K562 (cell line): ENCODE results near the gene ZNF232. TPM values are rescaled to one million over a fixed set of nuclear protein-coding genes. Genes with fewer than 3 reads are reported as not detected.

Source experiments
- ATAC-seq: fragments of 200-7000 bp; cut with Tn5 transposase; 3 replicates; pipeline ENCODE4 v1.9.1; 2020; ENCODE audit warnings: moderate library complexity
- BruUV-seq: library from RNA; stranded (reverse); fragments of 400-500 nt; replicated peaks from 2 replicates; lab custom pipeline; 2021; lab: Mats Ljungman, UMichigan
- CTCF ChIA-PET: fragments of 300-600 bp; formaldehyde crosslinking; extraction: SDS; loops from one replicate; lab custom pipeline; 2021; ENCODE audit warnings: low intra/inter-chr PET ratio; lab: Yijun Ruan, JAX
- POLR2A ChIA-PET: fragments of 300-600, 350-650 bp; sonication (Branson Sonifier 250); formaldehyde crosslinking; extraction: SDS; loops from one replicate; lab custom pipeline; 2021; ENCODE audit warnings: antibody characterized with exemption, inconsistent platforms; lab: Yijun Ruan, JAX
- DNase-seq, 4 experiments: peaks; one replicate each; pipeline versions ENCODE4 v3.0.0 to v3.0.0-alpha.2; 2011 to 2018; ENCODE audit warnings: low spot score in 3 of 4, mixed read lengths in 3 of 4; ENCODE audit errors: extremely low read depth in 1 of 4
- FAIRE-seq: peaks from 2 replicates; lab custom pipeline; 2011; peaks lifted over from hg19 to GRCh38; lab: Jason Lieb, UNC
- H2AFZ ChIP-seq: 2 replicates; pipeline ENCODE4 v1.6.0; 2011; ENCODE audit warnings: low read depth, low read length, control low read depth, inconsistent platforms
- H3K27ac ChIP-seq: fragments of 200-600 bp; 3 replicates; pipeline ENCODE4 v1.8.0; 2011; ENCODE audit warnings: low read depth, mild to moderate bottlenecking, control low read depth, inconsistent platforms, low read length, moderate library complexity, mixed read lengths; ENCODE audit errors: extremely low read depth
- H3K27me3 ChIP-seq, 2 experiments: fragments of 300-600 bp in 1 of 2; 2 replicates in 1 of 2; 3 replicates in 1 of 2; pipeline versions ENCODE4 v1.6.0 to v1.8.0; 2011; ENCODE audit warnings: inconsistent platforms in 2 of 2, low read length in 2 of 2, mild to moderate bottlenecking in 1 of 2, mixed read lengths in 1 of 2, moderate library complexity in 1 of 2; ENCODE audit not compliant: control insufficient read depth in 2 of 2, insufficient read depth in 2 of 2
- H3K36me3 ChIP-seq: fragments of 300-600 bp; 3 replicates; pipeline ENCODE4 v1.8.0; 2011; ENCODE audit warnings: mild to moderate bottlenecking, low read length, inconsistent platforms; ENCODE audit not compliant: control insufficient read depth, insufficient read depth
- H3K4me1 ChIP-seq, 2 experiments: fragments of 200-600 bp in 1 of 2; replicated peaks in 1 of 2; 2 replicates in 1 of 2; 3 replicates in 1 of 2; pipeline versions ENCODE4 v1.5.1 to v1.8.0; 2011; ENCODE audit warnings: inconsistent platforms in 2 of 2, low read length in 2 of 2, mild to moderate bottlenecking in 1 of 2, mixed read lengths in 1 of 2, moderate library complexity in 1 of 2; ENCODE audit not compliant: control insufficient read depth in 2 of 2, insufficient read depth in 2 of 2
- H3K4me2 ChIP-seq: 2 replicates; pipeline ENCODE4 v1.6.1; 2011; ENCODE audit warnings: low read length, control low read depth, inconsistent platforms, mixed read lengths; ENCODE audit not compliant: insufficient read depth
- H3K4me3 ChIP-seq: fragments of 200-600 bp; sonication (generic), shearing (Covaris generic); 2 replicates; pipeline ENCODE4 v1.5.1; 2016; ENCODE audit warnings: control low read depth, inconsistent platforms
- H3K79me2 ChIP-seq: fragments of 200-600 bp; 3 replicates; pipeline ENCODE4 v1.8.0; 2011; ENCODE audit warnings: low read length, inconsistent platforms; ENCODE audit not compliant: control insufficient read depth, insufficient read depth
- H3K9ac ChIP-seq, 2 experiments: 2 replicates each; pipeline versions ENCODE4 v1.6.0 to v1.6.1; 2011; ENCODE audit warnings: low read depth in 2 of 2, low read length in 2 of 2, control low read depth in 1 of 2, inconsistent platforms in 1 of 2, mild to moderate bottlenecking in 1 of 2, mixed read lengths in 1 of 2; ENCODE audit not compliant: insufficient read depth in 1 of 2
- H3K9me1 ChIP-seq: one replicate; pipeline ENCODE4 v1.6.0; 2011; ENCODE audit warnings: inconsistent platforms, mild to moderate bottlenecking, low read length, moderate library complexity; ENCODE audit not compliant: control insufficient read depth, insufficient read depth
- H3K9me3 ChIP-seq: replicated peaks from 2 replicates; pipeline ENCODE4 v1.5.1; 2011; ENCODE audit warnings: low read depth, low read length, inconsistent platforms; ENCODE audit not compliant: control insufficient read depth, insufficient read depth
- H4K20me1 ChIP-seq: replicated peaks from 2 replicates; pipeline ENCODE4 v1.6.1; 2011; ENCODE audit warnings: low read length, inconsistent platforms, mixed read lengths; ENCODE audit not compliant: control insufficient read depth, insufficient read depth
- ARNT ChIP-seq, 2 experiments: fragments of 450-650 bp; IDR thresholded peaks; 2 replicates each; pipeline ENCODE4 v1.6.1; 2016; ENCODE audit warnings: mild to moderate bottlenecking in 1 of 2
- HSF4 ChIP-seq: fragments of 250-450 bp; sonication (Bioruptor Pico); IDR thresholded peaks from 2 replicates; pipeline ENCODE4 v2.1.2; 2022; ENCODE audit warnings: mild to moderate bottlenecking, moderate library complexity, borderline replicate concordance
- NCOA6 ChIP-seq: fragments of 450-650 bp; IDR thresholded peaks from 2 replicates; pipeline ENCODE4 v1.6.1; 2017; ENCODE audit warnings: mild to moderate bottlenecking
- NR3C1 ChIP-seq: sonication (generic); formaldehyde crosslinking; IDR thresholded peaks from 2 replicates; pipeline ENCODE4 v1.8.1; 2022; ENCODE audit warnings: missing genetic modification reagents
- ZNF24 ChIP-seq: fragments of 450-650 bp; IDR thresholded peaks from 2 replicates; pipeline ENCODE4 v1.6.1; 2016
- ZNF445 ChIP-seq: fragments of 250-450 bp; sonication (Bioruptor Pico); IDR thresholded peaks from 2 replicates; pipeline ENCODE4 v1.4.0; 2020; ENCODE audit warnings: low read depth, mild to moderate bottlenecking, moderate library complexity
- WGBS: fragments of 100-300 bp; shearing (Covaris generic); methylation state at CpG from one replicate; pipeline ENCODE4 v1.1.6; 2016; ENCODE audit warnings: low coverage, mixed read lengths; ENCODE audit not compliant: insufficient coverage; ENCODE audit errors: missing lambda C conversion rate; 5-methylcytosine and 5-hydroxymethylcytosine counted together
- in situ Hi-C: fragments of 300-500 bp; cut with MboI; formaldehyde crosslinking; loops from 4 replicates; pipeline ENCODE4 v1.15.0; 2018; ENCODE audit warnings: inconsistent platforms, mixed read lengths
- intact Hi-C: fragments of 100-400 bp; cut with micrococcal nuclease; formaldehyde crosslinking; loops from 2 replicates; pipeline ENCODE4 v1.14.2; 2022
- polyA plus RNA-seq, 8 experiments: library from polyadenylated mRNA; depleted of rRNA in 4 of 8; stranded (reverse) in 5 of 8; unstranded in 3 of 8; fragments of >200 nt; fragmentation: Nextera tagmentation in 2 of 8; fragmentation: Illumina TruSeq in 1 of 8; extraction: Ambion mirVana in 2 of 8; extraction: Trizol in 1 of 8; gene quantifications; 2 replicates each; pipeline versions ENCODE4 v1.2.1 to v1.2.3, GENCODE V29; 2011 to 2014; ENCODE audit warnings: inconsistent platforms in 1 of 8, missing spikeins in 1 of 8
- total RNA-seq, 7 experiments: library from RNA; depleted of rRNA in 6 of 7; stranded (reverse); fragments of >200 nt in 6 of 7; fragmentation: Illumina TruSeq in 2 of 7; extraction: Trizol in 2 of 7; gene quantifications; 2 replicates each; pipeline versions ENCODE4 v1.2.1 to v1.2.3, GENCODE V29; 2011 to 2021; ENCODE audit warnings: low replicate concordance in 1 of 7
- TF ChIP-seq, protein P1 (sequence below): sonication (generic); formaldehyde crosslinking; IDR thresholded peaks from 2 replicates; pipeline ENCODE4 v1.8.0; 2023; ENCODE audit warnings: mild to moderate bottlenecking, missing genetic modification reagents
- TF ChIP-seq, protein P2 (sequence below): fragments of 200-800 bp; sonication (Bioruptor generic); IDR thresholded peaks from 2 replicates; pipeline ENCODE4 v1.6.1; 2017; ENCODE audit warnings: missing genetic modification characterization, missing compliant biosample characterization

The ZNF232 gene
- total and polyA plus RNA-seq, 9 of the 15 experiments (the other 6 are each of a cell fraction or from before 2014, with no cell fraction given) = 10.6 to 26.0 (median 13.0) TPM

DNA sequence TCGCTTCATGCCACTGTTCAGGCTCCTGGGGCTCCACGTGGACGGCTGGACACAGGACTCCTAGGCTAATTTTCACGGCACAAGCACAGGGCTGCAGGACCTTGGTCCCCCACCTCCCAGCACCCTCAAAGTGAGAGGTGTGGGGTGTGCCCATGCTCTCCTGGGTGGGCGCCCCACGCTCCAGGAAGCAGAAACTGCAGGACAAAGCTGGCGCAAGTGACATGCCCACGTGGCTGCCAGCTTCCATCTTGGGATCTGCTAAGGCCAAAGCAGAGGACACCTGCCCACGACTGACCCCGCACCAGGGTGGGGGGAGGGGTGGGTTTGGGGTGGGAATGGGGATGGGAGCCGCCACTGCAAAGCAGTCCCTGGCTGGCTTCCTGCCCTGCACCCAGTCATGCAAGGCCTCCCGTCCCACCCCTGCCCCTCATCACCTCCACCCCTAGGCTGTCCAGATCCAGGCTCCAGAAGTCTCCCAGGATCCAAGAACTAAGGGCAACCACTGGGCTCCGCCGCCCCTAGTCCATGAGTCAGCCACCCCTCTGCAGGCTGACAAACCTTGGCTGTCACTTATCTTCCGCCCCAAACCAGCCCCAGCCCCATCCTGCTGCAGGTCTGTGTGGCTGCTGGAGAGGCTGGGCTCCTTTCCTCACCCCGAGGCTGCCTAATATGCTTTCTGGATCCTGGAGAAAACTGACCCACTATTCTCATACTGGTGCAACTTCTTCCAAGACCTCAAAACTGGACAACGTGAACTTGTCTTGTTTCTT lies 15.2 kb upstream of the ZNF232 start:
- POLR2A ChIA-PET = no interaction called here

More for the DNA sequence above, 15.2 kb upstream of the ZNF232 start:
- Histone ChIP-seq H3K4me3 (no peak overlapping the region), H2AFZ (no peak overlapping the region), H3K4me2 (no peak overlapping the region), H3K9me3 (no peaks in the 10 kb centered on the region), H3K36me3 (no peaks in the 10 kb centered on the region), H3K9me1 (no peaks in the 10 kb centered on the region), H3K27me3 (peaks cover 0 to 29% of the 10 kb centered on the region in 2 experiments; a peak in 3 of 5 replicates), H3K27ac (no peak overlapping the region), H3K9ac (no peak overlapping the region), H4K20me1 (no peaks in the 10 kb centered on the region), H3K79me2 (no peaks in the 10 kb centered on the region), H3K4me1 (no peaks in the 10 kb centered on the region)
- CTCF ChIA-PET = no interaction called here
- 0% methylated on average over 5 of the region's 17 CpGs for WGBS
- TF ChIP-seq, protein P1, sequence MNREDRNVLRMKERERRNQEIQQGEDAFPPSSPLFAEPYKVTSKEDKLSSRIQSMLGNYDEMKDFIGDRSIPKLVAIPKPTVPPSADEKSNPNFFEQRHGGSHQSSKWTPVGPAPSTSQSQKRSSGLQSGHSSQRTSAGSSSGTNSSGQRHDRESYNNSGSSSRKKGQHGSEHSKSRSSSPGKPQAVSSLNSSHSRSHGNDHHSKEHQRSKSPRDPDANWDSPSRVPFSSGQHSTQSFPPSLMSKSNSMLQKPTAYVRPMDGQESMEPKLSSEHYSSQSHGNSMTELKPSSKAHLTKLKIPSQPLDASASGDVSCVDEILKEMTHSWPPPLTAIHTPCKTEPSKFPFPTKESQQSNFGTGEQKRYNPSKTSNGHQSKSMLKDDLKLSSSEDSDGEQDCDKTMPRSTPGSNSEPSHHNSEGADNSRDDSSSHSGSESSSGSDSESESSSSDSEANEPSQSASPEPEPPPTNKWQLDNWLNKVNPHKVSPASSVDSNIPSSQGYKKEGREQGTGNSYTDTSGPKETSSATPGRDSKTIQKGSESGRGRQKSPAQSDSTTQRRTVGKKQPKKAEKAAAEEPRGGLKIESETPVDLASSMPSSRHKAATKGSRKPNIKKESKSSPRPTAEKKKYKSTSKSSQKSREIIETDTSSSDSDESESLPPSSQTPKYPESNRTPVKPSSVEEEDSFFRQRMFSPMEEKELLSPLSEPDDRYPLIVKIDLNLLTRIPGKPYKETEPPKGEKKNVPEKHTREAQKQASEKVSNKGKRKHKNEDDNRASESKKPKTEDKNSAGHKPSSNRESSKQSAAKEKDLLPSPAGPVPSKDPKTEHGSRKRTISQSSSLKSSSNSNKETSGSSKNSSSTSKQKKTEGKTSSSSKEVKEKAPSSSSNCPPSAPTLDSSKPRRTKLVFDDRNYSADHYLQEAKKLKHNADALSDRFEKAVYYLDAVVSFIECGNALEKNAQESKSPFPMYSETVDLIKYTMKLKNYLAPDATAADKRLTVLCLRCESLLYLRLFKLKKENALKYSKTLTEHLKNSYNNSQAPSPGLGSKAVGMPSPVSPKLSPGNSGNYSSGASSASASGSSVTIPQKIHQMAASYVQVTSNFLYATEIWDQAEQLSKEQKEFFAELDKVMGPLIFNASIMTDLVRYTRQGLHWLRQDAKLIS (CRISPR knock-in tag) = no peak
- no peak for TF ChIP-seq ARNT (IDR thresholded peaks at IDR 0.05)
- no peak for TF ChIP-seq ZNF24
- no peak for TF ChIP-seq NR3C1 (CRISPR knock-in tag)
- TF ChIP-seq HSF4 (CRISPR knock-in tag) = no peak
- TF ChIP-seq, protein P2, sequence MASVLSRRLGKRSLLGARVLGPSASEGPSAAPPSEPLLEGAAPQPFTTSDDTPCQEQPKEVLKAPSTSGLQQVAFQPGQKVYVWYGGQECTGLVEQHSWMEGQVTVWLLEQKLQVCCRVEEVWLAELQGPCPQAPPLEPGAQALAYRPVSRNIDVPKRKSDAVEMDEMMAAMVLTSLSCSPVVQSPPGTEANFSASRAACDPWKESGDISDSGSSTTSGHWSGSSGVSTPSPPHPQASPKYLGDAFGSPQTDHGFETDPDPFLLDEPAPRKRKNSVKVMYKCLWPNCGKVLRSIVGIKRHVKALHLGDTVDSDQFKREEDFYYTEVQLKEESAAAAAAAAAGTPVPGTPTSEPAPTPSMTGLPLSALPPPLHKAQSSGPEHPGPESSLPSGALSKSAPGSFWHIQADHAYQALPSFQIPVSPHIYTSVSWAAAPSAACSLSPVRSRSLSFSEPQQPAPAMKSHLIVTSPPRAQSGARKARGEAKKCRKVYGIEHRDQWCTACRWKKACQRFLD (CRISPR knock-in tag) = no peak
- no peak for TF ChIP-seq NCOA6
- no peak for TF ChIP-seq ZNF445 (CRISPR knock-in tag)
- in situ Hi-C loops = no loop called here
- BruUV-seq = no TSS peak
- intact Hi-C loops = no loop called here
- no peak for FAIRE-seq
- no peak for ATAC-seq
- no peak for DNase-seq
